Urinary bladder (tissue), 4 donors: ENCODE results near the gene MLXIPL. TPM values are rescaled to one million over a fixed set of nuclear protein-coding genes. Genes with fewer than 3 reads are reported as not detected.
"Not testable (repeated sequence)": the region's sequence is repeated elsewhere in the genome, so short reads cannot be mapped to it uniquely, and the experiment has no call there.

Source experiments
- DNase-seq: peaks from one replicate; pipeline ENCODE4 v3.0.0-alpha.2; 2015; ENCODE audit errors: extremely low spot score
- H3K27ac ChIP-seq: one replicate; pipeline ENCODE4 v1.5.1; 2013; ENCODE audit warnings: low read depth, mild to moderate bottlenecking, moderate library complexity
- H3K36me3 ChIP-seq: one replicate; pipeline ENCODE4 v1.6.1; 2013; ENCODE audit warnings: mild to moderate bottlenecking, moderate library complexity; ENCODE audit not compliant: insufficient read depth
- H3K4me1 ChIP-seq: one replicate; pipeline ENCODE4 v1.6.1; 2013; ENCODE audit warnings: mild to moderate bottlenecking, moderate library complexity; ENCODE audit not compliant: insufficient read depth
- H3K4me3 ChIP-seq: one replicate; pipeline ENCODE4 v1.5.1; 2013; ENCODE audit warnings: low read depth, low read length
- WGBS: extraction: QIAGEN DNeasy Blood & Tissue Kit; methylation state at CpG from one replicate; pipeline ENCODE4 v1.1.7; 2013; 5-methylcytosine and 5-hydroxymethylcytosine counted together
- polyA plus RNA-seq: library from polyadenylated mRNA; stranded (reverse); fragments of 200-250 nt; gene quantifications from one replicate; pipeline ENCODE4 v1.2.3, GENCODE V29; 2013
- total RNA-seq: library from RNA; depleted of rRNA; stranded (reverse); fragments of >200 nt; gene quantifications from one replicate; pipeline ENCODE4 v1.2.3, GENCODE V29; 2014
- donor health status: healthy with polysubstance abuse.
- donor health status: healthy.

MLXIPL gene
- total and polyA plus RNA-seq, 2 donors = 0.37 to 4.1 TPM

DNA sequence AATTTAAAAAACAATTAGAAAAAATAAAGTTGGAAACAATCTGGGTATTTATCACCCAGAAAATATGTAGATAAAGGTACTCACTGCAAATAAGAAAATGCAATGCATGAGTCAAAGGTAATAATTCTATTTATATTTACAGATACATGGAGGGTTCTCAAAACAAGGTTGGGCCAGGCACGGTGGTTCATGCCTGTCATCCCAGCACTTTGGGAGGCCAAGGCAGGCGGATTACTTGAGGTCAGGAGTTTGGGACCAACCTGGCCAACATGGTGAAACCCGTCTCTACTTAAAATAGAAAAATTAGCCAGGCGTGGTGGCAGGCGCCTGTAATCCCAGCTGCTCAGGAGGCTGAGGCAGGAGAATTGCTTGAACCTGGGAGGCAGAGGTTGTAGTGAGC, 74.2 kb downstream of the MLXIPL start:
- not testable (repeated sequence) for H3K4me1 ChIP-seq, H3K36me3 ChIP-seq, H3K4me3 ChIP-seq, DNase-seq, H3K27ac ChIP-seq
- WGBS = 91% methylated on average over 5 of the region's 5 CpGs

DNA sequence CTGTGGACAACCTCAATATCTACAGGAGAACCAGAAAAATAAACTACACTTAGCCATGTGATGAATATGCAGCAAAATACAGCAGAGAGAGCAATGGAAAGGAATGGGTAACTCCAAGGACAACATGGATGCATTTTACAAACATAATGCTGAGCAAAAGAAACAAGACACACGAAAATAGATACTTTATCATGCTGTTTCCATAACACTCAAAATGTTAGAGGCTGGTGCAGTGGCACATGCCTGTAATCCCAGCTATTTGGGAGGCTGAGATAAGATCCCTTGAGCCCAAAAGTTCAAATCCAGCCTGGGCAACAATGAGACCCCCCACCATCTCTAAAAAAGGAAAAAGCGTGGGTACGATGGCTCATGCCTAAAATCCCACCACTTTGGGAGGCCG, 75.1 kb downstream of the MLXIPL start:
- Histone ChIP-seq H3K27ac (no peak overlapping the region), H3K36me3 (no peaks in the 10 kb centered on the region)

GRCh38 chr7:73547841-73548240, 76.5 kb downstream of the MLXIPL start:
- no peaks in the 10 kb centered on the region for H3K36me3 ChIP-seq
- no peak overlapping the region for H3K4me3 ChIP-seq
- WGBS = 91% methylated on average over 9 of the region's 9 CpGs
- H3K4me1 ChIP-seq = no peaks in the 10 kb centered on the region
- no peak overlapping the region for H3K27ac ChIP-seq
- no peak for DNase-seq

More for the DNA sequence above, 75.1 kb downstream of the MLXIPL start:
- Histone ChIP-seq H3K4me1 (no peaks in the 10 kb centered on the region), H3K4me3 (no peak overlapping the region)
- 89% methylated on average over 4 of the region's 4 CpGs for WGBS
- DNase-seq = no peak

- no peaks in the 10 kb centered on the region for H3K4me1 ChIP-seq
- no peak overlapping the region for H3K4me3 ChIP-seq
- no peak for DNase-seq
- no peaks in the 10 kb centered on the region for H3K36me3 ChIP-seq
- WGBS = 100% methylated on average over 2 of the region's 2 CpGs
- no peak overlapping the region for H3K27ac ChIP-seq
These were observed 79.6 kb downstream of the MLXIPL start for GRCh38 chr7:73544678-73545077.

Other genes with a start within 250 kb of the MLXIPL start
- 1.3 TPM for gene FZD9, start 190.7 kb downstream of the MLXIPL start, total RNA-seq
- gene FZD9, start 190.7 kb downstream of the MLXIPL start, polyA plus RNA-seq = 0.46 TPM
- 60.0 TPM for gene BAZ1B, start 102.2 kb downstream of the MLXIPL start, total RNA-seq
- 37.1 TPM for gene BAZ1B, start 102.2 kb downstream of the MLXIPL start, polyA plus RNA-seq
- 6.9 TPM for gene BCL7B, start 66.8 kb downstream of the MLXIPL start, total RNA-seq
- gene BCL7B, start 66.8 kb downstream of the MLXIPL start, polyA plus RNA-seq = 79.2 TPM
- 57.1 TPM for gene TBL2, start 45.9 kb downstream of the MLXIPL start, total RNA-seq
- 26.4 TPM for gene TBL2, start 45.9 kb downstream of the MLXIPL start, polyA plus RNA-seq
- 3.2 TPM for gene VPS37D, start 43.3 kb upstream of the MLXIPL start, total RNA-seq
- 4.7 TPM for gene VPS37D, start 43.3 kb upstream of the MLXIPL start, polyA plus RNA-seq
- gene DNAJC30, start 58.9 kb upstream of the MLXIPL start, total RNA-seq = 2.6 TPM
- 11.4 TPM for gene DNAJC30, start 58.9 kb upstream of the MLXIPL start, polyA plus RNA-seq
- 22.9 TPM for gene BUD23, start 59.1 kb upstream of the MLXIPL start, total RNA-seq
- gene BUD23, start 59.1 kb upstream of the MLXIPL start, polyA plus RNA-seq = 69.4 TPM
- gene STX1A, start 95.1 kb upstream of the MLXIPL start, total RNA-seq = 9.0 TPM
- gene STX1A, start 95.1 kb upstream of the MLXIPL start, polyA plus RNA-seq = 9.8 TPM
- gene ABHD11, start 114.3 kb upstream of the MLXIPL start, total RNA-seq = 5.8 TPM
- 22.6 TPM for gene ABHD11, start 114.3 kb upstream of the MLXIPL start, polyA plus RNA-seq
- 0.21 TPM for gene CLDN3, start 145.7 kb upstream of the MLXIPL start, total RNA-seq
- 1.6 TPM for gene CLDN3, start 145.7 kb upstream of the MLXIPL start, polyA plus RNA-seq
- 51.4 TPM for gene CLDN4, start 206.5 kb upstream of the MLXIPL start, total RNA-seq
- gene CLDN4, start 206.5 kb upstream of the MLXIPL start, polyA plus RNA-seq = 127 TPM
- gene METTL27, start 218.0 kb upstream of the MLXIPL start, total RNA-seq = 2.9 TPM
- gene METTL27, start 218.0 kb upstream of the MLXIPL start, polyA plus RNA-seq = 1.0 TPM
- not detected for gene TMEM270, start 236.6 kb upstream of the MLXIPL start, total RNA-seq
- gene TMEM270, start 236.6 kb upstream of the MLXIPL start, polyA plus RNA-seq = 0.09 TPM